Right kidney (tissue), 9 donors: ENCODE data around the gene ACD.
"Not testable (repeated sequence)": the region's sequence is repeated elsewhere in the genome, so short reads cannot be mapped to it uniquely, and the experiment has no call there.

Experiments
- DNase-seq: peaks from one replicate; pipeline ENCODE4 v3.0.0-alpha.2; 2016
- long read RNA-seq, 8 donors: transcript quantifications; one replicate each; lab custom pipeline, GENCODE V29; 2026

The ACD gene
- long read RNA-seq, donor 1, transcript ACD-214 (12 exons, 2,065 nt) = major isoform, 8 of 10 reads
- long read RNA-seq, donor 1, partial matches to known transcripts = 0 of 10 reads
- long read RNA-seq, donor 1, other reads (novel, unspliced or antisense) = 0 of 10 reads
- long read RNA-seq, donor 2, partial matches to known transcripts = 0 of 3 reads
- long read RNA-seq, donor 2, other reads (novel, unspliced or antisense) = 0 of 3 reads
- long read RNA-seq, donor 3 = 0 reads
- long read RNA-seq, donor 4, partial matches to known transcripts = 6 of 12 reads
- long read RNA-seq, donor 4, other reads (novel, unspliced or antisense) = 0 of 12 reads
- long read RNA-seq, donor 5, transcript ACD-214 (12 exons, 2,065 nt) = major isoform, 6 of 9 reads
- long read RNA-seq, donor 5, partial matches to known transcripts = 0 of 9 reads
- long read RNA-seq, donor 5, other reads (novel, unspliced or antisense) = 0 of 9 reads
- long read RNA-seq, donor 6, partial matches to known transcripts = 11 of 11 reads
- long read RNA-seq, donor 6, other reads (novel, unspliced or antisense) = 0 of 11 reads
- long read RNA-seq, donor 7 = 0 reads
- long read RNA-seq, donor 8, partial matches to known transcripts = 0 of 4 reads
- long read RNA-seq, donor 8, other reads (novel, unspliced or antisense) = 0 of 4 reads

GRCh38 chr16:67659675-67660563, at the start of gene ACD:
Gene ACD, minus strand, starts transcription at chr16:67660260. Its CDS starts 40 bp downstream, at chr16:67660220.
- peak; percentile 94 for DNase-seq

DNA sequence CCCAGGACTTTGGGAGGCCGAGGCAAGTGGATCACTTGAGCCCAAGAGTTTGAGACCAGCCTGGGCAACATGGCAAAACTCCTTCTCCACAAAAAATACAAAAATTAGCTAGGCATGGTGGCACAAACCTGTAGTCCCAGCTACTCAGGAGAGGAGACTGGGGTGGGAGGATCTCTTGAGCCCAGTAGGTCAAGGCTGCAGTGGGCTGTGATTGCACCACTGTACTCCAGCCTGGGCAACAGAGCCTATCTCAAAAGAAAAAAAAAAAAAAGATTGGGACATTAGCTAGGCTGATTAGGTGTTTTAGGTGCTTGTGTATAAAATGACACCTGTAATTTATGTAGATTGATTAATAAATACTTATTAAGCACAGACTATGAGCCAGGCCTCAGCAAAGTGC, 49.0 kb upstream of the ACD start:
- DNase-seq = no peak

DNA sequence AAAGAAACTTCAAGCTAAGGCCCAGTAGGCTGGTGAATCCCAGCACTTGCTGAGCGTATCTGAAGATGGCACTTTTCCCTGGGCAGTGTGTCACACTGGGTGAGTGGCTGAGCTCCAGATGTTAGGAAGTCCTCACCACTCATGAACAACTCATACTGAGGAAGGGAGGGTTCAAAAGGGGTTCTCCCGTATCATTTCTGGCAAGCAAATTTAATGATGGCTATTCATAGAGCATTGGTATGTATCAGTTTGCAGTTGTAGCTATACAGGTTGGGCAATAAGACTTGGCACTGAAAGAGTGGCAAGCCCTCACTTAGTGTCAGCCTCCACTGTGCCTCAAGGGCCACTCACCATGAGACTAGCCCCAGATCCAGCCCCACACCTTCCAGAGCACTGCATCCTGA, 48.3 kb upstream of the ACD start:
- DNase-seq = no peak

DNA sequence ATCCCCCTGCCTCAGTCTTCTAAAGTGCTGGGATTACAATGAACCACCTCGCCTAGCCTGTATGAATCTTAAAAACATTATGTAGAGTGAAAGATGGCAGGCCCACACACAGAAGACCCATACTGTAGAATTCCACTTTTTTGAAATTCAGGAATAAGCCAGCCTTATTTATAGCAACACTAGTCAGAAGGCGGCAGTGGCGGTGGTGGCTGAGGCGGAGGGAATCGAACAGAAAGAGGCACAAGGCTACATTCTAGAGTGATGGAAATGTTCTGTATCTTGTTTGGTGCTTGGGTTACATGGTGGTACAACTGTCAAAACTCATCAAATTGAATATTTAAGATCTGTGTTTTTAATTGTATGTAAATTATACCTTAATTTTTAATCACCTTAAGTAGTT, 47.7 kb upstream of the ACD start:
- no peak for DNase-seq

DNA sequence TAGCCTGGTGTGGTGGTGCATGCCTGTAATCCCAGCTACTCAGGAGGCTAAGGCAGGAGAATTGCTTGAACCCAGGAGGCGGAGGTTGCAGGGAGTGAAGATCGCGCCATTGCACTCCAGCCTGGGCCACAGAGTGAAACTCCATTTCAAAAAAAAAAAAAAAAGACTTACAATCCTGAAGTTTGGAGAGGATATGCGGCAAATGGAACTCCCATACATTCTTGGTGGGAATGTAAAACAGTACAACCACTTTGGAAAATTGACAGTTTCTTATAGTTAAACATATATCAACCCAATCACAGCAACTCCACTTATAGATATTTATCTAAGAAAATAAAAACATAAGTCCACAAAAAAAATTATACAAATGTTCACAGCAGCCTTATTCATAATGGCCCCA, 47.1 kb upstream of the ACD start:
- no peak for DNase-seq

DNA sequence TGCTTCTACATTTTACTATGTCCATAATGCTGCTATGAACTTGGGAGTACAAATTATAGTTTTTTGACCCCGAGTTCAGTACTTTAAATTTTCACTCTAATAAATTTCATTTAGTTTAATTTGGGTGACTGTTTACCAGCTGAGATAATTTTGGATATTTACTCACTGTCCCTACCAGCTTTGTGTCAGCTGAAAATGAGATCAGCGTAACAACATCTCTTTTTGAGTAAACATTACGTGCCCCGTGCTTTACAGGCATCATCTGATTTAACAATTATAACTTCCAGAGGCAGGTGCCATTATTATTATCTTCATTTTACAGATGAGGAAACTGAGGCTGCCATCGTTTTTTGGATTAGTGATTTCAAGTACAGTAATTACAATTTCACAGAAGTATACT, 44.0 kb upstream of the ACD start:
- DNase-seq = no peak

- DNase-seq = no peak
Measured at GRCh38 chr16:67703626-67704025, 43.6 kb upstream of the ACD start.

- no peak for DNase-seq
Measured at GRCh38 chr16:67702130-67702529, 42.1 kb upstream of the ACD start.

DNA sequence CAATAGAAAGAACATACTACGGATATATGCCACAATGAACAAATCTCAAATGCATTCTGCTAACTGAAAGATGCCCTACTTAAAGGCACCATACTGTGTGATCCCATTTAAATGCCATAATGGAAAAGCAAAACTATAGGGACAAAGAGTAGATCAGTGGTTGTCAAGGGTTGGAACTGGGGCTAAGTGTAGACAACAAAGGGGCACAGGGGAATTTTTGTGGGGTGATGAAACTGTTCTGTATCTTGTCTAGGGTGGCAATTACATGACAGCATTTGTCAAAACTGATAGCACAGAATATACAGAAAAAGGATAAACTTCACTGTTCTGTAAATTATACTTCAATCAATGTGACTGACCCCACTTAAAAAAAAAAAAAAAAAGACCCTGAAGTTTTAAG, 41.4 kb upstream of the ACD start:
- DNase-seq = no peak

GRCh38 chr16:67699265-67699664, 39.2 kb upstream of the ACD start:
- no peak for DNase-seq

DNA sequence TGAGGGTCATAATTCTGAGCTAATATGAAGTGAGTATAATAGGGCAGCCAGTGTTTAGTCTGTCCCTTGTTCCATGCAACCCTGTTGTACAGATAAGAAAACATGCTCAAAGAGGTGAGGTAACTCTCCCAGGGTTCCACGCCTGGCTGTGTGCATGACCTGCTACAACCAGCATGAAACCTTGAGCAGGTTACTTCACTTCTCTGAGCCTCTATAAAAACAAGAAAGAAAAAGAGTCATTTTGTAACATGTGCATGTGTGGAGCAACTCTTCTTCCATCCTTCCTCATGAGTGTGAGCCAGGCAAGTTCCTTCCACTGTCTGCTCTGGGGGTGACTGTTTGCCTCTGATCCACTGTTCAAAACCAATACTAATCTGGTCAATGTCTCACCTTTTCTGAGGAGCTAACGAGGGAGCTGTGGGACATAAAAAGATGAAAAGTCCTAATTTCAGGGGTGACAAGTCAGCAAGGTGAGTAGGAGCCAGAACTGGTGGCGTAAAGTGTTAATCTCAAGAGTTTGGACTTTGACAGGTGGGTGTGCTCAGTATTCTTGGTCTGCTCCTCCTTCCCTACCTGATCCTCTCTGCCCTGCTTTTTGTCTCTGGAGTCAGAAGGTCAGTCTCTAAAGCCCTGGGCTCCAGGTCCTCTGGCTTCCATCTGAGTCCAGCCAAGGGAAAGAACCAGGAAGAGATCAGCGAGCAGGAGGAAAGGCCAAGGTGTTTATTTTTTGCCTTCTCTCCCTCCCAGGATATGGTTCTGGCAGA, 37.5 kb upstream of the ACD start:
- no peak for DNase-seq

- no peak for DNase-seq
Measured at GRCh38 chr16:67694611-67695010, 34.6 kb upstream of the ACD start.

DNA sequence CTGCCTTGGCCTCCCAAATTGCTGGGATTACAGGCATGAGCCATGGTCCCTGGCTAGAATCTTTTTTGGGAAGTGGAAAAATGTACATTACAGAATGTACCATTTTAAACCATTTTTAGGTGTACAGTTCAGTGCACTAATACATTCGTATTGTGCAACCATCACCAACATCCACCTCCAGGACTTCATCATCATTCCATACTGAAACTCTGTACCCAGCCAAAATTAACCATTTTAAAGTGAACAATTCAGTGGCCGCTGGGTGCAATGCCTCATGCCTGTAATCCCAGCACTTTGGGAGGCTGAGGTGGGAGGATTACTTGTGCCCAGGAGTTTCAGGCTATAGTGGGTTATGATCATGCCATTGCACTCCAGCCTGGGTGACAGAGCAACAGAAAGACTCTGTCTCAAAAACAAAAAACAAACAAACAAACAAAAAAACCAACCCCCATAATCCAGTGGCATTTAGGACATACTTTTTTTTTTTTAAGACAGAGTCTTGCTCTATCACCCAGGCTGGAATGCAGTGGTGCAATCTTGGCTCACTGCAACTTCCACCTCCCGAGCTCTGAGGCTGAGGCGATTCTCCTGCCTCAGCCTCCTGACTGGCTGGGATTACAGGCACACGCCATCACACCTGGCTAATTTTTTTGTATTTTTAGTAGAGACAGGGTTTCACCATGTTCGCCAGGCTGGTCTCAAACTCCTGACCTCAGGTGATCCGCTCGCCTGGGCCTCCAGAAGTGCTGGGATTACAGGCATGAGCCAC, 33.6 kb upstream of the ACD start:
- not testable (repeated sequence) for DNase-seq

DNA sequence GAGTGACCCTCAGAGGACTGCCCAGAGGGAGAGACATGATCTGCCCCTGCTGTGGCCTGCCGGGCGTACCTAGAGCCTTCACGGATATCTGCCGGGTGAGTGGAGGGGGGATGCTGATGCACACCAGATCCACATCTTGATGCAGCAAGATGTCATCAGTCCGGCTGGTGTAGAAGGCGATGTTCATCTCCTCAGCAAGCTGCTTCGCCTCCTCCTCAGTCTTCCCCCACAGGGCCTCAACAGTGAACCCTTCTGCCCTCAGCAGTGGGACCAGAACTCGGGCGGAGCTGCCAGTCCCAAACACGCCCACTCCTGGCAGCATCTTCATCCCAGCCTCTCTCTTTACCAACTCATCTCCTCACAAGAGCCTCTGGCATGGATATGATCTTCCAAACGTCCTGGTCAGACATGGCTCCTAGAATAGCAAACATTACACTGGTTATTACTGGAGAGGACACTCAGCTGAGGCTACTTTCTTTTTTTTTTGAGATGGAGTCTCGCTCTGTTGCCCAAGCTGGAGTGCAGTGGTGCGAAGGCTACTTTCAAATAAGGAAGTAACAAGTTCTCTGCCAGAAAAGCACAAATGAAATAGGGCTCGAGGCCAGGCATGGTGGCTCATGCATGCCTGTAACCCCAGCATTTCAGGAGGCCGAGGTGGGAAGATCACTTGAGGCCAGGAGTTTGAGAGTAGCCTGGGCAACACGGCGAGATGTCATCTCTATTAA, 25.5 kb upstream of the ACD start:
- no peak for DNase-seq

- no peak for DNase-seq
Measured at GRCh38 chr16:67683767-67684166, 23.7 kb upstream of the ACD start.

DNA sequence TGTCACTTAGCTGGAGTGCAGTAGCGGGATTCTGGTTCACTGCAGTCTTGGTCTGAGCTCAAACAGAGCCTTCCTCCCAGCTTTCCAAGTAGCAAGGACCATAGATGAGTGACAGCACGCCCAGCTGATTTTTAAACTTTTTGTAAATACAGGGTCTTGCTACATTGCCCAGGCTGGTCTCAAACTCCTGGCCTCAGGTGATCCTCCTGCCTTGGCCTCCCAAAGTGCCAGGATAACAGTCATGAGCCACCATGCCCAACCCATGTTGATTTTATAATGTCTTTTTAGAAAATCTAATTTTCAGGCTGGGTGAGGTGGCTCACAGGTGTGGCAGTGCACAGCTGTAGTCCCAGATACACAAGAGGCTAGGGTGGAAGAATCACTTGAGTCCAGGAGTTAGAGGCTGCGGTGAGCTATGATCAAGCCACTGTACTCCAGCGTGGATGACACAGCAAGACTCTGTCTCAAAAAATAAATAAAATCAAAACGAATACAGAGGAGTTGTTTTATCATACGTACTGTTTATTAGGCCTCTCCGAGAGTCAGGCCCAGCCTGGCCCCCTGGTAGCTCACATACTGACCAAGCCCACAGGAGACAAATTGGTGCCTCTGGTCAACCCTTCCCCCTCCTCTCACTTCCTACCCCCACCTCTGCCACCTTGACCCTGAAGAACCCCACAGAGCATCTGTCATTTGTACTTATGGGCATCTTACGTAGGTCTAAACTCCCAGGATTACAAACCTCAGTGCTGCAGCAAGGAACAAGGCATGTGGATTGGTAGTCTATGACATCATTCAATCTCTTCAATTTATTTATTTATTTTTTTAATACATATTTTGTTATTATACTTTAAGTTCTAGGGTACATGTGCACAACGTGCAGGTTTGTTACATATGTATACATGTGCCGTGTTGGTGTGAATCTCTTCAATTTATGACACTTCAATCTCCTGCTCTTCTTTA, 20.2 kb upstream of the ACD start:
- DNase-seq = no peak

- DNase-seq = no peak
Measured at GRCh38 chr16:67678354-67679023, 18.4 kb upstream of the ACD start.

DNA sequence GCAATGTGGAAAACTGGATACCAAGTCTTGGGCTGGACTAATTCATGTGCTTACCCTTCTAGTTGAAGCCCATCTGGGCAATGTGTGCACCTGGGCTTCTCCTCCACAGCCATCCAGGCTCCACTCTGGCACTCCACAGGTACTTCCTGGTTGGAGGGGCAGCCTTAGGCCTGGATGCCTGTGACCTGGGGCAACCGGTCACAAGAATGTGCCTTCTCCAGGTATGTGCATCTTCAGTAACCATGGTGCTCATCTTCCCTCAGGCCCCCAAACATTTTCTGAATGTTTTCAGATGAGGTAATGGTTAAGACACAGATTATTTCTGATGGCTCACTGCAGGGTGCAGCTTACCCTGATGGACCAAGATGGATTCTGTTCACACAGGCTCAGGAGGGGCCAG, 17.7 kb upstream of the ACD start:
- no peak for DNase-seq

DNA sequence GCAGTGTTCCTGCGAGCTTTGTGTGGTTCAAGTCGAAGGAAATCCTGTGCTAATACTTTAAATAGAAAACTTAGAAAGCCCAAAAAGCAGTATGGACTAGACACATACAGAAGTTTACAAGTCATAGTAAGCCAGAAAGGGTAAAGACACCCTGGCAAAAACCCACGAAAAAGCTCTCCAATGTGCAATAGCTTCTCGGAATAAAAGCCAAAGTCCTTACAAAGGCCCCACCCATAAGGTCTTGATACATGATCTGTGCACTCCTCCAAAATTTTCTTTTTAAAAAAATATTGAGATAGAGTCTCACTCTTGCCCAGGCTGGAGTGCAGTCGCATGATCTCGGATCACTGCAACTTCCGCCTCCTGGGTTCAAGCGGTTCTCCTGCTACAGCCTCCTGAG, 16.9 kb upstream of the ACD start:
- DNase-seq = no peak
